Activated naive CD8-positive, alpha-beta T cell treated with anti-CD3 and anti-CD28 coated beads for 36 hours (primary cell): ENCODE measurements around the gene SPTBN4. TPM values are rescaled to one million over a fixed set of nuclear protein-coding genes. Genes with fewer than 3 reads are reported as not detected.
A peak's percentile ranks its signal among the peaks of the same experiment; 100 is the strongest.
"Not testable (repeated sequence)": the region's sequence is repeated elsewhere in the genome, so short reads cannot be mapped to it uniquely, and the experiment has no call there.

ENCODE experiments used
- DNase-seq: peaks from one replicate; pipeline ENCODE4 v3.0.0; 2021
- H3K27ac Mint-ChIP-seq: one replicate; pipeline ENCODE4 v1.8.0; 2022; ENCODE audit warnings: mild to moderate bottlenecking, moderate library complexity, mixed read lengths
- H3K27me3 Mint-ChIP-seq: one replicate; pipeline ENCODE4 v1.8.0; 2022; ENCODE audit warnings: mild to moderate bottlenecking, mixed read lengths
- H3K36me3 Mint-ChIP-seq: one replicate; pipeline ENCODE4 v1.8.0; 2021; ENCODE audit warnings: mild to moderate bottlenecking, mixed read lengths
- H3K4me1 Mint-ChIP-seq: one replicate; pipeline ENCODE4 v1.8.0; 2021; ENCODE audit warnings: mixed read lengths
- H3K4me3 Mint-ChIP-seq: one replicate; pipeline ENCODE4 v1.8.0; 2022; ENCODE audit warnings: mild to moderate bottlenecking, moderate library complexity, mixed read lengths
- H3K9me3 Mint-ChIP-seq: one replicate; pipeline ENCODE4 v1.8.0; 2022; ENCODE audit warnings: mixed read lengths
- total RNA-seq, 2 experiments: library from RNA; stranded (reverse); gene quantifications; one replicate each; pipeline ENCODE4 v1.2.3, GENCODE V29; 2021

SPTBN4 gene
- total RNA-seq, 2 experiments from 2014 or later: 1.1 to 2.9 TPM

DNA sequence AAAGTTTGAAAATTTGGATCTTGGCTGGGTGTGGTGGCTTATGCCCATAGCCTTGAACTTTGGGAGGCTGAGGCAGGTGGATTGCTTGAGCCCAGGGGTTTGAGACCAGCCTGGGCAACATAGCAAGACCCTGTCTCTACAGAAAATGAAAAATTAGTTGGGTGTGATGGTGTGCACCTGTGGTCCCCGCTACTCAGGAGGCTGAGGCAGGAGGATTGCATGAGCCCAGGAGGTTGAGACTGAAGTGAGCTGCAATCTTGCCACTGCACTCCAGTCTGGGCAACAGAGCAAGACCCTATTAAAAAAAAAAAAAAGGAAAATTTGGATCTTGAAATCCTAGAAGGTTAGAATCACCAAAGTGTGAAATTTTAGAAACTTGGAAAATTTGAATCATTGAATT, 97.7 kb downstream of the SPTBN4 start:
- H3K4me3 Mint-ChIP-seq, H3K4me1 Mint-ChIP-seq, H3K36me3 Mint-ChIP-seq, H3K9me3 Mint-ChIP-seq, H3K27ac Mint-ChIP-seq, DNase-seq: not testable (repeated sequence)
- peaks cover 52% of the 10 kb centered on the region for H3K27me3 Mint-ChIP-seq

DNA sequence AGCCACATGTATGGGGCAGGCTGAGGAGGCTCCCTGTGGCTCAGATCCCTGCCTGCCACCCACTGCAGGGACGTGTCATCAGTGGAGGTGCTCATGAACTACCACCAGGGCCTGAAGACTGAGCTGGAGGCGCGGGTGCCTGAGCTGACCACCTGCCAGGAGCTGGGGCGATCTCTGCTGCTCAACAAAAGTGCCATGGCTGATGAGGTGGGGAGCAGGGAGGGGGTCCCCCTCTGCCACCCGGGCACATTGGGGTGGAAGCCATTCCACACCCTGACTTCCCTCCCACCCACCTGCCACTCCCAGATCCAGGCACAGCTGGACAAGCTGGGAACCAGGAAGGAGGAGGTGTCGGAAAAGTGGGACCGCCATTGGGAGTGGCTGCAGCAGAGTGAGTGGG, 98.6 kb downstream of the SPTBN4 start:
- peaks cover 8% of the 10 kb centered on the region for H3K4me1 Mint-ChIP-seq
- no peak for DNase-seq
- H3K9me3 Mint-ChIP-seq: no peaks in the 10 kb centered on the region
- peaks cover 49% of the 10 kb centered on the region for H3K27me3 Mint-ChIP-seq
- H3K27ac Mint-ChIP-seq: no peak overlapping the region
- H3K4me3 Mint-ChIP-seq: no peak overlapping the region
- H3K36me3 Mint-ChIP-seq: no peaks in the 10 kb centered on the region

- H3K27ac Mint-ChIP-seq: no peak overlapping the region
- H3K4me1 Mint-ChIP-seq: peaks cover 10% of the 10 kb centered on the region
- H3K4me3 Mint-ChIP-seq: no peak overlapping the region
- H3K9me3 Mint-ChIP-seq: peaks cover 2% of the 10 kb centered on the region
- DNase-seq: no peak
- no peaks in the 10 kb centered on the region for H3K36me3 Mint-ChIP-seq
- peaks cover 47% of the 10 kb centered on the region for H3K27me3 Mint-ChIP-seq
Observed at GRCh38 chr19:40565910-40566495, 99.2 kb downstream of the SPTBN4 start.

DNA sequence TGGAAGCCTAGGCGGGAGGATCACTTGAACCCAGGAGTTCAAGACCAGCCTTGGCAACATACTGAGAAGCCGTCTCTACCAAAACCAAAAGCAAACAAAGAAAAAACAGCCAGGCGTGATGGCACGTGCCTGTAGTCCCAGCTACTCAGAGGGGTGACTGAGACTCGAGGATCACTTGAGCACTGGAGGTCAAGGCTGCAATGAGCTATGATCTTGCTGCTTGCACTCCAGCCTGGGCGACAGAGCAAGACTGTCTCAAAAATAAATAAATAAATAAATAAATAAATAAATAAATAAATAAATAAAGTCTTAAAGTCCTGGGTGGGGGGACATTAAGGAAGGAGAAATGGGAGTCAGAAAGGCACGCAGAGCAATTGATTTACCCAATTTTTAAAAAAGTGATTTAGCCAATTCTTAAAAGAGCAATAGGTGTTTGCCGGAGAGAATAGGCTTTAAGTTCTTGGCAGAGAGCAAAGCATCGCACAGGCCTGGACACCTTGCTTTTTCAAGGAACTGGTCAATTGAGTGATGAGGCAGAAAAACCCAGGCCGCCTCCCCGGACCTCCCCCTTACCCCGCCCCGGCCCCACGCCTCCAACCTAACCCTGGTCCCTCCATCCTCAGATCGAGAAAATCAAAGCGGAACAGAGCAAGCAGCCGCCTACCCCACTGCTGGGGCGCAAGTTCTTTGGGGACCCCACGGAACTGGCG, 100.4 kb downstream of the SPTBN4 start:
- Mint-ChIP-seq H3K4me3 (no peak overlapping the region), H3K36me3 (no peaks in the 10 kb centered on the region), H3K27ac (no peak overlapping the region), H3K27me3 (peaks cover 47% of the 10 kb centered on the region), H3K4me1 (peaks cover 7% of the 10 kb centered on the region), H3K9me3 (peaks cover 2% of the 10 kb centered on the region)
- DNase-seq: no peak

DNA sequence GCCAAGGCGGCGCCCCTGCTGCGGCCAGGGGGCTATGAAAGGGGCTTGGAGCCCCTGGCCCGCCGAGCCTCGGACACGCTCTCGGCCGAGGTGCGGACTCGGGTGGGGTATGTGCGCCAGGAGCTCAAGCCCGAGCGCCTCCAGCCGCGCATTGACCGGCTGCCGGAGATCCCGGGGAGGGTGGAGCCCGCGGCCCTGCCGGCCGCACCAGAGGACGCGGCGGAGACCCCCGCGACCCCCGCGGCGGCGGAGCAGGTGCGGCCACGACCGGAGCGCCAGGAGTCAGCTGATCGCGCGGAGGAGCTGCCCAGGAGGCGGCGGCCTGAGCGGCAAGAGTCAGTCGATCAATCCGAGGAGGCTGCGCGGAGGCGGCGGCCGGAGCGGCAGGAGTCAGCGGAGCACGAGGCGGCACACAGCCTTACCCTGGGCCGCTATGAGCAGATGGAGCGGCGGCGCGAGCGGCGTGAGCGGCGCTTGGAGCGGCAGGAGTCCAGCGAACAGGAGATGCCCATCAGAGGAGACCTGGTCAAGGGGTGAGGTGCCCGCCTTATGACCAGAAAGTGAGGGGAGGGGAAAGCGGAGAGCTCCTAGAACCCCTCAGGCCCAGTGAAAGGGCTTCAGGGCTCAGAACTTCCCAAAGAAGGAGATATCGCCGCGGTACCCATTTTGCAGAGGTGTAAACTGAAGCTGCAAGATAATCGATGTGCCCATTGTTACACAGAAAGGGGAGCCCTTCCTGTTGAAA, 101.1 kb downstream of the SPTBN4 start:
- Mint-ChIP-seq H3K27ac (no peak overlapping the region), H3K9me3 (peaks cover 2% of the 10 kb centered on the region), H3K36me3 (no peaks in the 10 kb centered on the region), H3K27me3 (peaks cover 47% of the 10 kb centered on the region), H3K4me3 (no peak overlapping the region), H3K4me1 (peaks cover 7% of the 10 kb centered on the region)
- no peak for DNase-seq

DNA sequence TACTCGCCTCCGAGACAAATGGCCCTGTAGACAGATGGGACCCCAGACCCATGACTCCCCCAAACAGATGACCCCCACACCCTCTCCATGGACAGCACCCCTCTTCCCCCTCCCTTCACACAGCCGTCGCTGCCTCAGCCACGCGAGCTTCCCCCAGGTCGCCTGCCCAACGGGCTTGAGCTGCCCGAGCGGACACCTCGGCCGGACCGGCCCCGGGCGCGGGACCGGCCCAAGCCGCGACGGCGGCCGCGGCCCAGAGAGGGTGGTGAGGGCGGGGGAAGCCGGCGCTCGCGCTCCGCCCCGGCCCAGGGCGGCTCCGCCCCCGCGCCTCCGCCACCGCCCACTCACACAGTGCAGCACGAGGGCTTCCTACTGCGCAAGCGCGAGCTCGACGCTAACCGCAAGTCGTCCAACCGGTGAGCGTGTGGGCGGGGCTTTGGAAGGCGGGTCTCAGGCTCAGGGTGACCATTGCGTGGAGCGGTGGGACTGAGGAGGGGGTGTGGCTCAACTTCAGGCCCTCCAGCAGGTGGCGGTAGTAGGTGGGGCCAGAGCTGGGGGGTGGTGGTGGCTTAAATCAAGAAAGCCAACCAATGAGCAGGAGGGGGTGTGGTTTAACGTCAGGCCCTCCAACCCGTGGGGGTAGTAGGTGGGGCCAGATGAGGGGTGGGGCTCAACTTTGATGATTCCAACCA, 103.7 kb downstream of the SPTBN4 start:
- Mint-ChIP-seq H3K36me3 (no peaks in the 10 kb centered on the region), H3K4me1 (peaks cover 7% of the 10 kb centered on the region), H3K4me3 (peak overlapping the region; percentile 52), H3K27me3 (peaks cover 30% of the 10 kb centered on the region), H3K9me3 (peaks cover 2% of the 10 kb centered on the region), H3K27ac (peak overlapping the region; percentile 22)
- DNase-seq: peak; percentile 95

DNA sequence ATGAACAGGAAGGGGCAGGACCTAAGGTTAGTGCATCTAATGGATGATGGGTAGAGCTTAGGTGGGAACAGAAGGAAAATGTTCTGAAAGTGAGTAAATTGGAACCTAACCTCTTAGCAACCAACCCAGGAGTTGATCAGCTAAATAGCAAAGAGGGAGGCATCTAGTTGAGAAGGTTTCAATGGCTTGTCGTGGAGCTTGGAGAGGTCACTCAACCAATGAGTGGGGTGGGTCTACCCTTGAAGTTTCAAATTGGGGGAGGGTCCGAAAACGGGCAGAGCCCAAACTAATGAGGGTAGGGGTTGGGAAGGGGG, 104.2 kb downstream of the SPTBN4 start:
- DNase-seq: no peak
- H3K27ac Mint-ChIP-seq: peak overlapping the region; percentile 22
- H3K4me1 Mint-ChIP-seq: peaks cover 8% of the 10 kb centered on the region
- H3K27me3 Mint-ChIP-seq: peaks cover 29% of the 10 kb centered on the region
- H3K9me3 Mint-ChIP-seq: peaks cover 2% of the 10 kb centered on the region
- peak overlapping the region; percentile 40 for H3K4me3 Mint-ChIP-seq
- no peaks in the 10 kb centered on the region for H3K36me3 Mint-ChIP-seq

DNA sequence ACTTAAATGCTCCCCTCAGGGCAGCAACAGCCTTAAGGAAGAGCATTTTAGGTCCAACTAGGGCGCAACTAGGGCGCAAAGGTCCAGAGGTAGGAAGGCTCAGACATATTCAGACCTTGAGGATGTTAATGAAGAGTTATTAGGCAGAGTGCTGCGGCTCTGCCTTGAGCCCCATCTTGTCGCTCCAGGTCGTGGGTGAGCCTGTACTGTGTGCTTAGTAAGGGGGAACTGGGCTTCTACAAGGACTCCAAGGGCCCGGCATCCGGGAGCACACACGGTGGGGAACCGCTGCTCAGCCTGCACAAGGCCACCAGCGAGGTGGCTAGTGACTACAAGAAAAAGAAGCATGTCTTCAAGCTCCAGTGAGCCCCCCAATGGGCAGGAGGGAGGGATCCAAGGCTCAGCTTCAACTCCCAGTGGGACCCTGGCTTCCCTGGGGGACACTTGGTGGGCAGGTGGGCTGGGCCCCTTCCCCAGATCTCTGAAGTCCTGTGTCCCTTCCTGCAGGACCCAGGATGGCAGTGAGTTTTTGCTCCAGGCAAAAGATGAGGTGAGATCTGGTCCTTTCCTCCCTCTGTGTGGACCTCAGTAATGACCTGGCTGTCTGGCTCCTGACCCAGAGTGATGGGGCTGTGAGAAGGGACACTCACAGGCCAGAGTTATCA, 105.2 kb downstream of the SPTBN4 start:
- Mint-ChIP-seq H3K36me3 (no peaks in the 10 kb centered on the region), H3K4me3 (no peak overlapping the region), H3K9me3 (peaks cover 2% of the 10 kb centered on the region), H3K27me3 (peaks cover 20% of the 10 kb centered on the region), H3K27ac (no peak overlapping the region), H3K4me1 (peaks cover 9% of the 10 kb centered on the region)
- DNase-seq: no peak

- Mint-ChIP-seq H3K4me1 (peaks cover 16% of the 10 kb centered on the region), H3K9me3 (peaks cover 2% of the 10 kb centered on the region), H3K4me3 (peak overlapping the region; percentile 34), H3K36me3 (peaks cover 3% of the 10 kb centered on the region), H3K27ac (no peak overlapping the region), H3K27me3 (no peaks in the 10 kb centered on the region)
- DNase-seq: no peak
Observed at GRCh38 chr19:40575326-40575725, 108.5 kb downstream of the SPTBN4 start.

DNA sequence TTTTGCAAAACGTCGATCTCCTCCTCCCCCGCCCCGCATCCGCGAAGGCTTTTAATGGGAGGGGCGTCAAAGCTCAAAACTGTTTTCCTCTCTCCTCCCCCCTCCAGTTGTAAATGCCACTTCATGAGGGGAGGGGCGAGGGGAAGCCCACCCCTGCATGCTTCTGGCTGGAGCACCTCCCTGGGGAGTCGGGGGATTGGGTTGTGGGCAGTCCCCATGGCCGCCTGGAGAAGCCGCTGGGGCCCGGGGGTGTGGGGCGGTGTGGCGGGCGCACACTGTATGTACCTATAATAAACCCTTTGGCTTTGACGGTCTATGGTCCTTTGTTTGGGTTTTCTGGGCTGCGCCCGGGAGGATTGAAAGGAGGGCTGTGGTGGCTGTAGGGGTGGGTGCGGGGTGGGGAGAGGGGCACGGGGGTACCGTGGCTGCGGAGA, 109.4 kb downstream of the SPTBN4 start:
- H3K9me3 Mint-ChIP-seq: no peaks in the 10 kb centered on the region
- peaks cover 13% of the 10 kb centered on the region for H3K4me1 Mint-ChIP-seq
- no peak for DNase-seq
- peak overlapping the region; percentile 25 for H3K27ac Mint-ChIP-seq
- peak overlapping the region; percentile 87 for H3K4me3 Mint-ChIP-seq
- H3K36me3 Mint-ChIP-seq: peaks cover 5% of the 10 kb centered on the region
- no peaks in the 10 kb centered on the region for H3K27me3 Mint-ChIP-seq

DNA sequence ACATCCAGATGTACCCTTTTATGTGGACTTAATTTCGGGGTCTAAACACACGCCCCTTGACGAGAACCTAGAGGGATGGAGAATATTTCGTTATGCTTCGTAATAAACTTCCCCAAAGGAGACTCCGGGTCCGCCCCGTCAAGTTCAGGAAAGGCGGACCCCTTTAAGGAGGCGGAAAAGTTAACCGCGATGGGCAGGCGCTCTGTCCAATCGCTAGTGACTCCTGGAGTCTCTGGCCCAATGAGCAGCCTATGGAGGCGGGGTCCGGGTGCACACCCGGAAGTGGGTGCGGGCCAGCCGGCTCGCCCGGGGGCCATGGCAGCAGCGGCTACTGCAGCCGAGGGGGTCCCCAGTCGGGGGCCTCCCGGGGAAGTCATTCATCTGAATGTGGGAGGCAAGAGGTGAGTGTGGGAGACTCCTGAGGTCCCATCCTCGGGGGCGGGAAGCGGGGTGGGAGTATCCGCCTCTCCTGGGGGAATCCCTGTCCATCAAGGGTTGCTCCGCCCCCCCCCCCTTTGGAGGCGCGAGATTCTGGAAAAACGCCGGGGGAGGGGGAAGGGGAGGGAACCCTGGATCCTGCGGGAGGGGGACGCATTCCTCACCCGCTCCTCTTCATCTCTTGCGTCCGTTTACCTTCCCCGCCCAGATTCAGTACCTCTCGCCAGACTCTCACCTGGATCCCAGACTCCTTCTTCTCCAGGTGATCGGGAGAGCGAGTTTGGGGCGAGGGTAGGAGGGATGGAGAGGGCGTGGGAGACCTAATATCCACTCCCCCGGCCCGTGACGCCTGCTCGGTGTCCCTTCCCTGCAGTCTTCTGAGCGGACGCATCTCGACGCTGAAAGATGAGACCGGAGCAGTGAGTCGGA, 110.0 kb downstream of the SPTBN4 start, which contains the start of gene SHKBP1:
Gene SHKBP1, plus strand, starts transcription at position 289 of the 867 bp plus-strand sequence. Its CDS starts 27 bp downstream, at position 316.
- H3K4me3 Mint-ChIP-seq: peak within 1 kb of the TSS; percentile 87
- H3K36me3 Mint-ChIP-seq: peaks cover 5% of the 10 kb centered on the region
- peaks cover 13% of the 10 kb centered on the region for H3K4me1 Mint-ChIP-seq
- DNase-seq: peak; percentile 94
- H3K27me3 Mint-ChIP-seq: no peaks in the 10 kb centered on the region
- peak within 1 kb of the TSS; percentile 68 for H3K27ac Mint-ChIP-seq
- no peaks in the 10 kb centered on the region for H3K9me3 Mint-ChIP-seq

- H3K27me3 Mint-ChIP-seq: no peaks in the 10 kb centered on the region
- no peak overlapping the region for H3K27ac Mint-ChIP-seq
- H3K4me1 Mint-ChIP-seq: peaks cover 13% of the 10 kb centered on the region
- DNase-seq: no peak
- peak overlapping the region; percentile 8 for H3K4me3 Mint-ChIP-seq
- H3K36me3 Mint-ChIP-seq: peaks cover 5% of the 10 kb centered on the region
- H3K9me3 Mint-ChIP-seq: no peaks in the 10 kb centered on the region
Observed at GRCh38 chr19:40578442-40578908, 111.7 kb downstream of the SPTBN4 start.

DNA sequence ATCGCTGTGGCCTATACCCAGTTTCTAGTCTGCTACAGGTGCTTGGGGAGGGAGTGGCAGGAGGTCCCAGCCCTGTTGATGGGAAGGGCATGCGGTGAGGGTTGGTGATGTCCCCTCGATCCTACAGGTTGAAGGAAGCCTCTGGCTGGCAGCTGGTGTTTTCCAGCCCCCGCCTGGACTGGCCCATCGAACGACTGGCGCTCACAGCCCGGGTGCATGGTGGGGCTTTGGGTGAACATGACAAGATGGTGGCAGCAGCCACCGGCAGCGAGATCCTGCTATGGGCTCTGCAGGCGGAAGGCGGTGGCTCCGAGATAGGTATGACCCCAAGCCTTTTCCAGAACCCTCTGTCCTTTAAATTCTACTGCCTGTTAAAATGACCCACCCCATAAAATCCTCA, 113.8 kb downstream of the SPTBN4 start:
- H3K27me3 Mint-ChIP-seq: no peaks in the 10 kb centered on the region
- H3K27ac Mint-ChIP-seq: no peak overlapping the region
- no peak overlapping the region for H3K4me3 Mint-ChIP-seq

DNA sequence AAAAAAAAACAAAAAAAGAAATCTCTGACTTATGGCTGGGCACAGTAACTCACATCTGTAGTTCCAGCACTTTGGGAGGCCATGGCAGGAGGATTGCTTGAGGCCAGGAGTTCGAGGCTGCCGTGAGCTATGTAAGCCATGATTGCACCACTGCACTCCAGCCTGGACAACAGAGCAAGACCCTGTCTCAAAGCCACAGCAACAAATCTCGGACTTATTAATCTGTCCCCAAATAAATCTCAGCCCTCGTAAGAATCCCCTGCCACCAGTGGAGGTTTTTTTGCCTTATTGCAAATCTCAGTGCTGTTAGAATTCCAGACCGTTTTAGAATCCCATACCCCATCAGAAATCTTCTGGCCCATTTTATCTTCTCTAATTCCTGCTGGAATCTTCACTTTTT, 114.7 kb downstream of the SPTBN4 start:
- Mint-ChIP-seq H3K9me3 (no peaks in the 10 kb centered on the region), H3K36me3 (peaks cover 9% of the 10 kb centered on the region), H3K4me1 (peaks cover 12% of the 10 kb centered on the region), H3K27ac (no peak overlapping the region), H3K27me3 (no peaks in the 10 kb centered on the region), H3K4me3 (no peak overlapping the region)
- DNase-seq: no peak

More for the DNA sequence above, 113.8 kb downstream of the SPTBN4 start:
- peaks cover 14% of the 10 kb centered on the region for H3K4me1 Mint-ChIP-seq
- H3K36me3 Mint-ChIP-seq: peaks cover 7% of the 10 kb centered on the region
- DNase-seq: no peak
- H3K9me3 Mint-ChIP-seq: no peaks in the 10 kb centered on the region
